WTC11 (cell line): ENCODE results near the gene IGF2BP1. TPM values are rescaled to one million over a fixed set of nuclear protein-coding genes. Genes with fewer than 3 reads are reported as not detected.
"Not testable (repeated sequence)": the region's sequence is repeated elsewhere in the genome, so short reads cannot be mapped to it uniquely, and the experiment has no call there.

ENCODE experiments used
- ATAC-seq: fragments of 200-7000 bp; cut with Tn5 transposase; 2 replicates; pipeline ENCODE4 v1.10.0; 2021; ENCODE audit warnings: mild to moderate bottlenecking, moderate library complexity
- CTCF ChIA-PET: fragments of 300-600 bp; sonication (Branson Sonifier 250); formaldehyde crosslinking; loops from one replicate; lab custom pipeline; 2021; ENCODE audit warnings: antibody characterized with exemption; lab: Charles Lee
- POLR2A ChIA-PET: fragments of 350-600 bp; sonication (Branson Sonifier 250); formaldehyde crosslinking; loops from one replicate; lab custom pipeline; 2021; ENCODE audit warnings: antibody characterized with exemption; lab: Charles Lee
- DNase-seq: peaks from one replicate; pipeline ENCODE4 v3.0.0; 2021; ENCODE audit warnings: low spot score
- H3K27ac Mint-ChIP-seq: 2 replicates; pipeline ENCODE4 v1.8.0; 2021; ENCODE audit warnings: mixed read lengths
- H3K27me3 Mint-ChIP-seq: 2 replicates; pipeline ENCODE4 v1.8.0; 2021; ENCODE audit warnings: low read depth, mild to moderate bottlenecking, moderate library complexity, mixed read lengths
- H3K36me3 Mint-ChIP-seq: 2 replicates; pipeline ENCODE4 v1.8.0; 2021; ENCODE audit warnings: mixed read lengths
- H3K4me1 Mint-ChIP-seq: 2 replicates; pipeline ENCODE4 v1.8.0; 2022; ENCODE audit warnings: mixed read lengths
- H3K4me3 Mint-ChIP-seq: 2 replicates; pipeline ENCODE4 v1.8.0; 2021; ENCODE audit warnings: mild to moderate bottlenecking, moderate library complexity, mixed read lengths
- H3K9me3 Mint-ChIP-seq: 2 replicates; pipeline ENCODE4 v1.8.0; 2021; ENCODE audit warnings: mixed read lengths
- AR ChIP-seq: fragments of 250-450 bp; sonication (Bioruptor Pico); IDR thresholded peaks from 2 replicates; pipeline ENCODE4 v1.9.0; 2021; ENCODE audit warnings: mild to moderate bottlenecking
- ARID4B ChIP-seq: sonication (generic); formaldehyde crosslinking; IDR thresholded peaks from 2 replicates; pipeline ENCODE4 v1.8.0; 2023; ENCODE audit warnings: missing genetic modification reagents, mild to moderate bottlenecking, borderline replicate concordance
- GRHL2 ChIP-seq: fragments of 250-450 bp; sonication (Bioruptor Pico); IDR thresholded peaks from 2 replicates; pipeline ENCODE4 v1.8.0; 2022; ENCODE audit warnings: mild to moderate bottlenecking, moderate library complexity; ENCODE audit not compliant: insufficient replicate concordance, severe bottlenecking
- HMGXB4 ChIP-seq: sonication (generic); formaldehyde crosslinking; IDR thresholded peaks from 2 replicates; pipeline ENCODE4 v1.8.1; 2023; ENCODE audit warnings: mild to moderate bottlenecking, moderate library complexity, missing genetic modification reagents
- USF1 ChIP-seq: sonication (generic); formaldehyde crosslinking; IDR thresholded peaks from 2 replicates; pipeline ENCODE4 v1.8.0; 2022; ENCODE audit warnings: mild to moderate bottlenecking, missing genetic modification reagents
- ZNF138 ChIP-seq: sonication (generic); formaldehyde crosslinking; conservative IDR thresholded peaks from 2 replicates; pipeline ENCODE4 v1.8.1; 2022; ENCODE audit warnings: mild to moderate bottlenecking, moderate library complexity, missing genetic modification reagents
- ZNF219 ChIP-seq: sonication (generic); formaldehyde crosslinking; IDR thresholded peaks from 2 replicates; pipeline ENCODE4 v1.8.0; 2023; ENCODE audit warnings: missing genetic modification reagents, mild to moderate bottlenecking, borderline replicate concordance
- ZNF416 ChIP-seq: fragments of 250-450 bp; sonication (Bioruptor Pico); IDR thresholded peaks from 2 replicates; pipeline ENCODE4 v1.9.0; 2021; ENCODE audit warnings: mild to moderate bottlenecking, inconsistent platforms
- total RNA-seq: library from RNA; stranded (reverse); gene quantifications from 3 replicates; pipeline ENCODE4 v1.2.3, GENCODE V29; 2021

IGF2BP1 gene
- total RNA-seq, 1 experiment from 2014 or later: 392 TPM

GRCh38 chr17:49101054-49101534 is 103.9 kb downstream of the IGF2BP1 start (continued):
- no peak for TF ChIP-seq HMGXB4
- TF ChIP-seq ZNF219: no peak

GRCh38 chr17:49103360-49103759 is 106.2 kb downstream of the IGF2BP1 start:
- H3K27me3 Mint-ChIP-seq, POLR2A ChIA-PET, H3K4me3 Mint-ChIP-seq, H3K27ac Mint-ChIP-seq, H3K36me3 Mint-ChIP-seq, ATAC-seq, H3K9me3 Mint-ChIP-seq, DNase-seq: not testable (repeated sequence)
- peaks cover 21% of the 10 kb centered on the region for H3K4me1 Mint-ChIP-seq
- CTCF ChIA-PET: interaction anchor here (0.6 kb wide), 1 partner anchor 86 kb away, joined by 3 read pairs; no protein-coding TSS in a partner anchor

GRCh38 chr17:49104511-49105074 is 107.4 kb downstream of the IGF2BP1 start:
- ATAC-seq (no peak), DNase-seq (no peak)
- H3K4me1 Mint-ChIP-seq: peaks cover 33% of the 10 kb centered on the region
- H3K27me3 Mint-ChIP-seq: no peaks in the 10 kb centered on the region
- no peak overlapping the region for H3K4me3 Mint-ChIP-seq
- H3K27ac Mint-ChIP-seq: no peak overlapping the region
- TF ChIP-seq GRHL2 (CRISPR knock-in tag): no peak
- TF ChIP-seq AR (CRISPR knock-in tag): no peak
- no peak for TF ChIP-seq USF1 (CRISPR knock-in tag)
- TF ChIP-seq ZNF138 (CRISPR knock-in tag): no peak
- no peak for TF ChIP-seq HMGXB4
- no peak for TF ChIP-seq ARID4B (CRISPR knock-in tag)
- no peak for TF ChIP-seq ZNF416 (CRISPR knock-in tag)
- H3K9me3 Mint-ChIP-seq: no peaks in the 10 kb centered on the region
- ChIA-PET CTCF (interaction anchor here (0.6 to 1.5 kb wide), 2 partner anchors 22 to 694 kb away, joined by 3 to 5 read pairs; no protein-coding TSS in a partner anchor), POLR2A (no interaction called here)
- no peaks in the 10 kb centered on the region for H3K36me3 Mint-ChIP-seq

Other genes starting within 250 kb of the IGF2BP1 start
- 3.4 to 7.0 TPM (median 4.6 TPM) in 3 replicates for gene TTLL6, start 180.2 kb upstream of the IGF2BP1 start, total RNA-seq
- gene CALCOCO2, start 166.3 kb upstream of the IGF2BP1 start, total RNA-seq: 27.0 to 32.6 TPM (median 31.2 TPM) in 3 replicates
- 141 to 156 TPM (median 144 TPM) in 3 replicates for gene ATP5MC1, start 104.6 kb upstream of the IGF2BP1 start, total RNA-seq
- gene UBE2Z, start 89.0 kb upstream of the IGF2BP1 start, total RNA-seq: 65.1 to 69.7 TPM (median 68.4 TPM) in 3 replicates
- gene SNF8, start 52.5 kb upstream of the IGF2BP1 start, total RNA-seq: 116 to 136 TPM (median 127 TPM) in 3 replicates
- gene GIP, start 28.8 kb upstream of the IGF2BP1 start, total RNA-seq: 0.39 TPM in 1 of 3 replicates, not detected in the others
- gene B4GALNT2, start 135.4 kb downstream of the IGF2BP1 start, total RNA-seq: 0.02 to 0.04 TPM (median 0.02 TPM) in 3 replicates
- gene GNGT2, start 213.2 kb downstream of the IGF2BP1 start, total RNA-seq: 0.34 to 0.70 TPM (median 0.50 TPM) in 3 replicates
- gene ABI3, start 213.3 kb downstream of the IGF2BP1 start, total RNA-seq: 1.2 to 1.6 TPM (median 1.5 TPM) in 3 replicates
- 0.81 to 1.1 TPM (median 0.85 TPM) in 3 replicates for gene PHOSPHO1, start 233.4 kb downstream of the IGF2BP1 start, total RNA-seq